Myocyte (in vitro differentiated cells): Measurements from ENCODE around the gene CLEC6A. TPM values are rescaled to one million over a fixed set of nuclear protein-coding genes. Genes with fewer than 3 reads are reported as not detected.
A peak's percentile ranks its signal among the peaks of the same experiment; 100 is the strongest.
"Not testable (repeated sequence)": the region's sequence is repeated elsewhere in the genome, so short reads cannot be mapped to it uniquely, and the experiment has no call there.

Experiments used
- DNase-seq: peaks from one replicate; pipeline ENCODE4 v3.0.0-alpha.2; 2012; ENCODE audit warnings: low read depth
- polyA plus RNA-seq: library from polyadenylated mRNA; unstranded; fragments of >200 nt; gene quantifications from one replicate; pipeline ENCODE4 v1.2.1, GENCODE V29; 2012; ENCODE audit warnings: missing spikeins
- total RNA-seq: library from RNA; depleted of rRNA; stranded (reverse); fragments of >200 nt; gene quantifications from 2 replicates; pipeline ENCODE4 v1.2.3, GENCODE V29; 2014

CLEC6A gene
- not detected in 2 replicates for total RNA-seq
- not detected for polyA plus RNA-seq

DNA sequence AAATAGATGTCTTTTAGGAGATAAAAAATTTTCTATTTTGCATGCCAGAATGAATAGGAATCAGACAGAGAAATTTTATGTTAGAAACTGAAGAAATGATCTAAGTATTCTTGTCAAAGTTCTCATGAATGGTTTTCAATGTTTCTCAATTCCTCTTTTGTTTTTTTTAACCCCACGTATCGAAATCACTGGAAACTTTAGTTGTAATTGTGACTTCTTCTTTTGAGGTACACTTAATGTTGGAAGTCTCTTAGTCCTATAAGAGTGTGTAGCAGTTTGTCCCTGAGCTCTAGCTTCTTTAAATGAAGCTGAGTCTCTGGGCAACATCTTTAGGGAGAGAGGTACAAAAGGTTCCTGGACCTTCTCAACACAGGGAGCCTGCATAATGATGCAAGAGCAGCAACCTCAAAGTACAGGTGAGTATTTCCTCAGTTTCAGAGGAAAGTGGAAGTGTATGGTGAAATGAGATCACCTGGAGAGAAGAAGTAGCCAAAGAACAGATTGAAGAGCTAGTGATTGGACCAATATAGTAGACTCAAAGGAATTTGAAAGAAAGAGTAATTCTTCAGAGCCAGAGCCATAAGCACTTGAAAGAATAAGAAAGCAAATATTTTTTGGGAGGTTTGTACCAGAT is at the start of gene CLEC6A:
TSS of gene CLEC6A (plus strand) at position 236 of the 634 bp plus-strand sequence. CDS start at position 386, 150 bp downstream.
- no peak for DNase-seq

DNA sequence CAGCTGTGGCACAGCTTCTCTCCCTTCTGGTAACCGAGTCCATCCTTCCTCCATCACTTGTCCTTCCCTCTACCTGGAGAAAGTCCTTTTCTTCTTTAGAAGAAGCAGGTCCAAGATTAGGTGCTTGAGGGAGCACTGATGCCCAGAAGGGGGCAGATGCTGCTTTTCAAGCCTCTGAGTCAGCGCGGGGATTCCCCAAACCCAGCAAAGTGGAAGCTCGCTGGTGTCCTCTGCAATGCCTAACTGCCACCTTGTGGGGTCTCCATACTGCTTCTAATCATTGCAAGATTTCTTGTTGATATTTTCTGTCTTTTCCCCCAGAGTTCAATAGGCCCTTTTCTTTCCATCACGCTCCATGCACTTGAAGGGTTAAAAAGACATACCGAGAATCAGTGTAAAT is 36.2 kb upstream of the CLEC6A start:
- not testable (repeated sequence) for DNase-seq

DNA sequence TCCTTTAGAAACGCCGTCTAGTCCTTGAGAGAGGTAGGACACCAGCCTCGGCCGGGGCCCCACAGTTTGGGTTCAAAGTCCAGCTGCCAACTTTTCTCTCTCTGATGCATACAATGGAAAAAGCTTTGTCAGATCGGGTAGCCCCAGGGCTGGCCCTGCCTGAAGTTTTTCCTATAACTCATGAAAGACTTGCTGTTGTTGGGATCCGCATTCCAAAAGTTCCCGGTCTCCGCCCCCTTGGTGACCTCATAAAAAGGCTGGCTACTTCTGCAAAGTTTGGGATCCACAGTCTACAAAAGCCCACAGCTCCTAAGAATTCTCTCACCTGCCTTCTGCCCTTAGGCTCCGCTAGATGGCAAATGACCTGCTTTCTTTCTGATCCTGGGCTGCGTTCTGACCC is 35.3 kb upstream of the CLEC6A start:
- DNase-seq = no peak

DNA sequence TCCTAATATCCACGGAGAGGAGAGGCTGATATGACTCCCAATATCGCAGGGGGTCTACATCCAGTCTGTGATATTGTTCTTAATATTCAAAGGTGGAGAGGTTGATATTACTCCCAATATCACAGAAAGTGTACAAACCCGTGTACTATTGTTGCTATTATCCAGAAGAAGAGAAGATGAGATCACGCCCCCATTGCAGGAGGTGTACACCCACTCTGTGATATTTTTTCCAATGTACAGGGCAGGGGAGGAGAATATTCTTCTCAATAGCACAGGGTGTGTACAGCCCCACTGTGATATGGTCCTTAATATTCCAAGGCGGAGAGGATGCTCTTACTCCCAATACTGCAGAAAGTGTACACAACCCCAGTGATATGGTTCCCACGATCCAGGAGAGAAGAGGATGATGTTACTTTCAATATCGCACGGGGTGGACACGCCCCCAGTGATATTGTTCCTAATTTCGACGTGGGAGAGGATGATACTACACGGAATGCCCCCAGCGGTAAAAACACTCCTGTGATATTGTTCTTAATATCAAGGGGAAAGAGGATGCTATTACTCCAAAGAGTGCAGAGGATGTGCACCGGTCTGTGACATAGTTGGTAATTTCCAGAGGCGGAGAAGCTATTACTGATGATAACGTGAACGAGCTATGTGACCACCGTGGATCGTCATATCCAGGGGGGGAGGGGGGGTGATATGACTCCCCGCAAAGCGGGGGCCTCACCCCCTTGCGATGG is 11.1 kb upstream of the CLEC6A start:
- DNase-seq = not testable (repeated sequence)

DNA sequence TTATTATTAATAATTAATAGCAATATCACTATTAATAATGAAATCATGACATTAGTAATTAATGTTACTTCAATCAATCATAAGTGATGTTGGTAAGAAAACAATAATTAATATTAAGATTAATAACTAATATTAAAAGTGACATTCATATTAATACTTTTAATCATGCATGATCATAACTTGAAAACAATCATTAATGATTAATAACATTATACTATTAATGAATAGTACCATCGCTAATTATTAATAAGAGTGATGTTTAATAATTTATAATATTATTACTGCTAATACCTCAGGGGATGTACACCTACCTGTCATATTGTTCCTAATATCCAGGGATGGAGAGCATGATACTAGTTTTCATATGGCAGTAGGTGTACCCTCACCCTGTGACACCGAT is 10.0 kb upstream of the CLEC6A start:
- no peak for DNase-seq

DNA sequence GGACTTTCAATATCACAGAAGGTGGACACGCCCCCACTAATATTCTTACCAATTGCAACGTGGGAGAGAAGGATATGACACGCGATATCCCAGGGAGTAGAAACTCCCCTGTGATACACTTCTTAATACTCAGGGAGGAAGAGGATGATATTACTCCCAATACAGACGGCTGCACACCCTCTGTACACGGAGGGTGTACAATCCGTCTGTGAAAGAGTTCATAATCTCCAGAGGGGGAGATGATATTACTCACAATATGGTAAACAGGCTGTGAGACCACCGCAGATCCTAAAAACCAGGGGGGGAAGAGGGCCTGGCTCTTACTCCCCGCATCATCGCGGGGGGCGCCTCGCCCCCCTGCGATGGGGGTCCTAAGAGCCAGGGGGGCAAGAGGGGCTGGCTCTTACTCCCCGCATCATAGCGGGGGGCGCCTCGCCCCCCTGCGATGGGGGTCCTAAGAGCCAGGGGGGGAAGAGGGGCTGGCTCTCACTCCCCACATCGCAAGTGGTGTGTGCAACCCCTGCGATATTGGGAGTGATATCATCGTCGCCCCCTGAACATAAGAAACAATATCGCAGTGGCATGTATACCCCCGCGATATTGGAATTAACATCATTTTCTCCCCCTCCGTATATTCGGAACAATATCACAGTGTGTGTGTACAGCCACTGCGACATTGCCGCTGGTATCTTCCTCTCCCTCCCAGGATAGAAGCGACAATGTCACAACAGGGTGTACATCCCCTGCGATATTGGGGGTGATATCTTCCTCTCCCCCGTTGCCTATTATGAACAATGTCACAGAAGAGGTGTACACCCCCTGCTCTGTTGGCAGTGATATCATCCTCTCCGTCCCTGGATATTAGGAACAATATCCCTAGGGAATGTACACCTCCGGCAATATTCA is 8.9 kb upstream of the CLEC6A start:
- no peak for DNase-seq

DNA sequence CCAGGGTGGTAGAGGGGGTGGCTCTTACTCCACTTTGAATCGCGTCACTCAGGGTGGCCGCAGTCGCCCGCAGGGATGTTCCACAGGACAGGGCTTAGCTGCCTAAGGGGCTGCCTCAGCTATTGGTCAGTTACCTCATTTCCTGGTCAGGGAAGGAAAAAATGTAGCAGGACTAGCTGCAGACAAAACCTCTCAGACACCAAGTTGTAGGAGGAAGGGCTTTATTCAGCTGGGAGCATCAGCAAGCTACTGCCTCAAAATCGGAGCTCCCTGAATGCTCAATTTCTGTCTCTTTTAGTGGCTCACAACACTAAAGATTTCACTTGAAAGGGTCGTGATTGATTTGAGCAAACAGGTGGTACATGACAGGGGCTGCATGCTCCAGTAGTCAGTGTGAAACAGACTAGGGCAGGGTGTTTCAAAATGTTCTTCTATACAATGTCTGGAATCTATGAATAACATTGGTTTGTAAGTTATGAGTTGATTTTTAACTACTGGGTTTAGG is 6.4 kb upstream of the CLEC6A start:
- DNase-seq = peak; percentile 3

DNA sequence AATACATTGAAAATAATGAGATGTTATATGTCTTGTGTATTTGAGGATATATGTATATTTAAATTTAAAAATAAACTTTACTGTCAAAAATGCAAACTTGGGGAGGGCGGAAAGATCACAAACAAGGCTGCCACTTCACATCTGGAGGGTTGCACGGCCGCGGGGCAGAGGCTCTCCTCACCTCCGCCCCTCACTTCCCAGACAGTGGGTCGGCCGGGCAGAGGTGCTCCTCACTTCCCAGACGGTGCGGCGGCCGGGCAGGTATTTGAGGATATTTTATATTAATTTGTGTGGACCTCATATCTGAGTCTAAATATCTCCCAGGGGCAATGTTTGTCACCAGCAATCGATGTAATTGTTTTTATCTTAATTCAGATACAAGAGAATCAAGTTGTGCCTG is 3.7 kb upstream of the CLEC6A start:
- no peak for DNase-seq

DNA sequence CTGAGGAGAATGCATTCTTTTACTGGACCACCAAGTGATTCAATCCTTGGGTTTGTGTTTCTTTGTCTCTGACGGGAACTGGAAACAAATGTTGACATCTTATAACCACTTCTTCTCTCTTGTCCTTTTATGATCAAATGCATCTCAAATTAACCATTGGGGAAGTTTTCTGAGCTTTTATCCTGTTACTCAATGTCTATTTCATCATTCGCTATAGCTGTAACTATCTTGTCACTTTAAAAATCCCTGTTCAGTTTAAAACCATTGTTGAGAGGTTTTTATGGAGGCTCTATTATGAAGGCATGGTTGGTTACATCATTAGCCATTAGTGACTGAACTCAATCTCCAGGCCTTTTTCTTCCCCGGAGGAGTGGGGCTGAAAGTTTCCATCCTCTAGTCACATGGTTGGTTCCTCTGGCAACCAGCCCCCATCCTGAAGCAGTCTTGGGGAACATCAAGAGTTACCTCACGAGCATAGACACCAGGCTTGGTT is 2.7 kb upstream of the CLEC6A start:
- DNase-seq = no peak

DNA sequence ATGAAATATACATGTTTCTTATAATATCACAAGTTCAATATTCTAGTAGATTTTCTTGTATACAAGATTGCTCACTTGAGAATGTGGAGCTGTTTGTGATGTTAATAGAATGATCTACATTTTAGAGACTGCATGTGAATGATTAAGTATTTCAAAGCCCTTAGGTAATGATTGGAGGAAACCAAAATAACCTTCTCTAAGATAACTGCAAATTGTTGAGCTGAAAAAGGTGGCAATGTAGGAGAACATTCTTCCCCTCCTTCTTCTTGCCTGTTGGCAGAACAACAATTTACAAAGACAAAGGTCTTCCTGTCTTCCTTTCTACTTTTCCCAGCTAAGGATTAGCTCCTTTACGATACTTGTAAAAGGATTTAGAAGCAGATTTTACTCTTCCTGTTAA is 2.0 kb upstream of the CLEC6A start:
- DNase-seq = no peak

DNA sequence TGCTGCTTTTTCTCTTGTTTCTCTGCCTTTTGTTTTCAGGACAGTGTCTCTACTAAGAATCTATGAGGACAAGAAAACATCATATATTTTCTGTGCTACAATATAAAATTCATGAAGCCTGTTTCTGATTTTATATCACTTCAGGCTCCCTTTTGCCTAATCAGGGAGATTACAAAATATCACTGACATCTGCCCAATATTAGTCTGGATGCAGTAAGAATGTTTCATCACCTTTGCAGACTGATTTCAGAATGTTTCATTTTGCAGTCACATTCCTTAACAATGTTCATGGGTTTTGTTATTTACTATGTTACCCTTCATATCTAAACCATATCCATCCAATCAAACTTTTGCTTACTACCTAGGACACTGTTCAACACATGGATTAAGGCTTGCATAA is 491 bp upstream of the CLEC6A start:
- no peak for DNase-seq

DNA sequence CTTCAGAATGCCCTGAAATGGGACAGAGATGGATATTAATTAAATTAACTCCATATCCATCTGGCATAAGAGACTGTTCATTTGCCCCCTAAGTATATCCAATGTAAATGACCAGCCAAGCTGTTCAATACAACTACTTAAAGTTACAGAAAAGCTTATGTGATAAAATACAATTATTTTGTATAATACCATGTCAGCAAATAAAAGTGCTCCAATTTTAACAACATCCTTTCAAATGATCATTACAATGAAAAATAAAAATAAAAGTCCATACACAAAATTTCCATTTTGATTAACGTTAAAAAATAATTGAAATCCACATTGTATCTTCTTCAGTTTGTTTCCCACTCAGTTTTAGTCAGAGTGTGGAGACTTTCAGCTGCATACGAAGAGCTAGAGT is 5.7 kb downstream of the CLEC6A start:
- DNase-seq = no peak

DNA sequence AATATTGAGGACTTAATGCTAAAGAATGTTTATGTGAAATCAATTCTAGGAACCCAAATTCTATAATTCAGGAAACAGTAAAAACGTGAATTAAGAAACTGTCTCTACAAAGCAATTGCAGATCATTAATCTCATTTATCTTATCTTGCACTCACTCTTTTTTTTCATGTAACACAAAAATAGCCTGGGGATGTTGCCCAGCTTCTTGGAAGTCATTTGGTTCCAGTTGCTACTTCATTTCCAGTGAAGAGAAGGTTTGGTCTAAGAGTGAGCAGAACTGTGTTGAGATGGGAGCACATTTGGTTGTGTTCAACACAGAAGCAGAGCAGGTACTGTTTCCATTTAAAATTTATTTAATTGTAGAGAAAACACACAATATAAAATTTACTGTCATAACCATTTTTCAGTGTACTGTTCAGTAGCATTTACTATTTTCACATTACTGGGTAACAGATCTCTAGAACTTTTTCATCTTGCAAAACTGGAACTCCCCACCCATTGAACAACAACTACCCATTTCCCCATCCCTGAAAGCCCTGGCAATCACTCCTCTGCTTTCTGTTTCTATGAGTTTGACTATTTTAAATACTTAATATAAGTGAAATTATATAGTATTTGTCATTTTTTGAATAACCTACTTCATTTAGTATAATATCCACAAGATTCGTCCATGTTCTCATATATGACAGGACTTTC is 9.7 kb downstream of the CLEC6A start:
- no peak for DNase-seq

DNA sequence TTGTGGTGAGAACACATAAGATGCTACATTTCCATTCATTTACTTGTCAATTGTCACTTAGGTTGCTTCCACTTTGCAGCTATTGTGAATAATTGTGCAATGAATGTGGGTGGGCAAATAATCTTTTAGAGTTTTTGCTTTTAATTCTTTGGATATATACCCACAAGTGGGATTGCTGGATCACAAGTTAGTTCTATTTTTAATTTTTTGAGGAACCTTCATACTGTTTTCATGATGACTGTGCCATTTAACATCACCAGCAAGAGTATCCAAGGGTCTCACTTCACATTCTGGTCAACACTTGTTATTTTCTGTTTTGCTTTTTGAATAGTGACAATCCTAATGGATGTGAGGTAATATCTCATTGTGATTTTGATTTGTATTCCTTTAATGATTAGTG is 10.5 kb downstream of the CLEC6A start:
- DNase-seq = no peak

DNA sequence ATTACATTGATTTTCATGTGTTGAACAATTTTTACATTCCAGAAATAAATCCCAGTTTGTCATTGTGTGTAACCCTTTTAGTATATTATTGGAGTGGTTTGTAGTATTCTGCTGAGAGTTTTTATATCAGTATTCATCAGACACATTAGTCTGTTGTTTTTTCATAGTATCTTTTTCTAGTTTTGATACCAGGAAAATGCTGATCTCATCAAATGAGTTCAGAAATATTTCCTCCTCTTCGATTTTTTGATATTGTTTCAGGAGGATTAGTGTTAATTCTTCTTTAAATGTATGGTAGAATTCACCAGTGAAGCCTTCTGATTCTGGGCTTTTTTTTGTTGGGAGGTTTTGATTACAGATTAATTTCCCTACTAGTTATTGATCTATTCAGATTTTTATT is 15.3 kb downstream of the CLEC6A start:
- no peak for DNase-seq

DNA sequence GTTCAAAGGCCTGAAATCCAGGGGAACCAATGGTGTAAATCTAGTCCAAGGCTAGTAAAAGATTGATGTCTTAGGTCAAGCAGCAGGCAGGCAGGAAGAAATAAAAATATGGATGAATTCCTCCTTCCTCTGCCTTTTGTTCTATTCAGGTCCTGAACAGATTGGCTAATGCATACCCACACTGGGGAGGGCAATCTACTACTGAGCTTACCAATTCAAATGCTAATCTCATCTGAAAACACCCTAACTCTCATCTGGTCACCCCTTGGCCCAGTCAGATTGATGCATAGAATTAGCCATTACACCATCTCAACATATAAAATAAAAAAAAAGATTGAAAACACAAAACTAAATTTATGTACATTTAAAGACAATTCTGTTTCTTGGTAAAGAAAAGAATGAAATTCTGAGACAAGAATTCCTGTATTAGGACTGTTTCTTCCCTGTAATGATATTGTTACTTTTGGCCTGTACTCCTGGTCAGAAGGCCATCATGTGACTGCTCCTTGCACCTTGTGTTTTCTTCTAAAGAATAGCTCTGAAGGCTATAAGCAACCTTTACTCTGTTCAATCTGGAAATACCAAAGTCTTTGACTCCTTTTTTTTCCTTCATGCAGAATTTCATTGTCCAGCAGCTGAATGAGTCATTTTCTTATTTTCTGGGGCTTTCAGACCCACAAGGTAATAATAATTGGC is 19.9 kb downstream of the CLEC6A start:
- no peak for DNase-seq

DNA sequence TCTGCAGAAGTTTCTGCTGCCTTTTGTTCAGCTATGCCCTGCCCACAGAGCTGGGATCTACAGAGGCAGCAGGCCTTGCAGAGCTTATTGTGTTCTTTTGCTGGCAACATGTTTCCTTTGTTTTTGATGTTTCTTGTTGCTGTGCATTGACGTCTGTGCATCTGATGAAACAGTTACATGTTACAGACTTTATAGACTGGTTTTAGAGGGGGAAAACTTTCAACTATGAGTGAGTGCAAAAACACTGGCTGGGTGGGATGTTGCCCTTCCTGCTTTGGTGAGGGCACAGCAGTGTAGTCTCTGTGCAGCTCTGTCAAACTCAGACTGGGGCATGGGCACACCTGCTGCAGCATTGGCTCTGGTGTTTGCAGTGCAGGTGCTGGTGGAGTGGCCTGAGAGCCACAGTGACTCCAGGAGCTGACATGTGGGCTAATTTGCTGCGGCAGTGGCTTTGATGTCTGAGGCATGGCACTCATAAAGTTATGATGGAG is 26.9 kb downstream of the CLEC6A start:
- no peak for DNase-seq

DNA sequence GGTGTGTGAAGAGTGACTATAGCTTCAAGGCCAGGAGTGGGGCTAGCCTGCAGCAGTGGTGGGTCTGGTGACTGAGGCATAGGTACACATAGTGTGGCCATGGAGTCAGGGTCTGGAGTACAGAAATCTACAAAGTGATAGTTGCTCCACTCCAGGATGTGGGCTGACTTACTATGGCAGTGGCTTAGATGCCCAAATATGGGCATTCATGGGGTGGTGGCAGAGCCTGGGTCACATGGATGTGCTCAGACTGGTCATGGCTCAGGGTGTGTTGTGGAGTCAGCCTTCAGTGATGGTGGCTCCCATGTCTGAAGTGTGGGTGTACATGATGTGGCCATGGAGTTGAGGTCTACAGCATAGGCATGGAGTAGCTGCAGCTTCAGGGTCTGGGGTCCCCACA is 27.3 kb downstream of the CLEC6A start:
- no peak for DNase-seq

DNA sequence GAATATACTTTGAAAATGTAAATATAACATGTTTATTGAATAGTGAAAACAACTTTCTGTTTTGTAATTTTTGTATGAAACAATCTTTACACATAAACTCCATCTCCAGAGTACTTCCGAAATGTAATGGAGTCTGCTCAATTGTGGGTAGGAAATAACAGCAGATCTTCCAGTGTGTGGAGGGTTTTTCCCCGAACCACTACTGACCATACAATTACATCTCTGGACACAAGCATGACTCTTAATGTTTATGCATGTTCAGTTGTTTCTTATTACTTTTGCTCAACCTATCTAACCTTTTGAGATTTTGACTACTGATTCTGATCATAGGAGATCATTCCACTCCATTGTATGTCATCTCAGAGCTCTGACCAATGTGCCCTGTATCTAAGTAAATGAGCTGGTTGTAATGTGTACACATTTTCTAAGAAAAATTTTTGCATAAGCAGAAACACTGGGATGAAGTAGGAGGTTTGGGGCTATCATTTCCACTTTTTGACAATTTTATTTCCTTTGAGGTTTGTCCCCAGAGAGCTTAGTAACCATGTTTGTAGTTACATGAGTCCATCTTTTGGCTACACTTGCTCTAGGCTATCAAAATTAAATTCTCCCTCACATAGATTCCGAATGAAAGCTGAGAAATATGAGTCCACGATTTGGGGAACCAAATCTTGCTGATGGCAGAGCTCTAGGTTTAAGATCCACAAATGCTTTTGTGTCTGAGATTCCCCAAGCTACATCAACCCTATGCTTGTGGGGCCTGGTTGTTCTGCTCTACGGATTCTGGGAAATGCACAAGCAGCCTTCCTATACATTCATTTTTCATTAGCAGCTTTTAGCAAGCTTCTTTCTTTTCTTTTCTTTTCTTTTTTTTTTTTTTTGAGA is 36.1 kb downstream of the CLEC6A start:
- no peak for DNase-seq
